Glomerular endothelial cell (primary cell): ENCODE results near the gene SPACDR. TPM values are rescaled to one million over a fixed set of nuclear protein-coding genes. Genes with fewer than 3 reads are reported as not detected.

Experiments used
- DNase-seq: peaks from one replicate; pipeline ENCODE4 v3.0.0-alpha.2; 2011; ENCODE audit warnings: low read depth, low spot score; ENCODE audit errors: extremely low read depth
- total RNA-seq: library from RNA; depleted of rRNA; stranded (reverse); fragments of >200 nt; gene quantifications from 2 replicates; pipeline ENCODE4 v1.2.3, GENCODE V29; 2015

Gene SPACDR
- total RNA-seq, 1 donor from 2014 or later: not detected

DNA sequence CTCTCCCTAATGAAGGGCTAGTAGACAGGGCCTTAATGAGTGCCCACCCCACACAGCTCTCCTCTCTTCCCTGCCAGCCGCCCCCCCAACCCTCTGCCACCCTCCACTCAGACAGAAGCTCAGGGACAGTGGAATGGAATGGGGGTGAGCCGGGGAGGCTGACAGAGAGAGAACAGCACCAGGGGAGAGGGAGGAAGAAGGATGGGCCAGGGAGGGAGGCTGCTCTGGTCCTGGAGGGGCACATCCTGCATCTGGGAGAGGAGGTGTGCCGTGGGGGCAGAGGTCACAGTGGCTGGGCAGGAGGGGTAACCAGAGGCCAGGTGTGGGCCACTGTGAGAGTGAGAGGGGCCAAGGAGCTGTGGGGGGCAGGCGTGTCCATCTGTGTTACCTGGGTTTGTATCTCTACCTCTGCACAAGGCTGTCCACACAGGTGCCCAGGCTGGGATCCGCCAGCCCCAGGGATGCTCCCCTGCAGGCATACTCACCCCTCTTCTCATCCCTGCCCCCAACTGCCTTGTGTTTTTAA is 22.1 kb upstream of the SPACDR start:
- DNase-seq: no peak

DNA sequence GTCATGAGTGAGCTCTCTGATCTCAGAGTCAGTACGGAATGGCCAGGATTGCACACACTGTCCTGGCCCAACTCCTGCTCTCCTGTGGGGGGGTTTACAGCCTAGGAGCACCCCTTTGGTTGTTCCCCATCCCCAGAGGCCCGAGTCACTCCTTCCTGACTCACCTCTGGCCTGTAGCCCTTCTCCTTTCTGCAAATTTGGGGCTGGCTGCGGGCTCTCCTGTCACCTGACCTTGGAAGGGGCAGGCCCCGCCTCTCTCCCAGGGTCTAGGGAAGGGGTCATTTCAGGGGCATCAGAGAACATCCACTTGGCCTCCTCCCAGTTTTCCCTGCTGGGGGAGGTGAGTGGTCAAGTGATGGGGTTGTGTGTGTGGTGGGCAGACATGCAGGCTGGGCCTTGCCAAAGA is 21.4 kb upstream of the SPACDR start:
- DNase-seq: no peak

DNA sequence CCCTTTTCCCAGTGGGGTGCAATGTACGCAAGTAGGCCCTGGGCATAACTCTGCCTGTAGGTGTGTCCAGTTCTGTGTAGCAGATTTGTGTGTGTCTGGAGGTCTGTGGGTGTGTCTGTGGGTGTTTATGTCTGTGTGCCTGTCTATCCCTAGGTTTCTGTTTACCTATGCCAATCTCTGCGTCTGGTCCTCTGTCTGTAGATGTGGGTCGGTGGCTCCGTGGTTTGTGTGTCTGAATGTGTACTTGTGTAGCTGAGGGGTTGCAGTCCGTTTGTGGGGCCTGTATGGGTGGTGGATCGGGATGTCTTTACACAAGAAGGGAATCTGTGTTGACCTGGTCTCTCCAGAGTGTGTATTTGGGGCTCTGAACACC is 20.6 kb upstream of the SPACDR start:
- DNase-seq: no peak

DNA sequence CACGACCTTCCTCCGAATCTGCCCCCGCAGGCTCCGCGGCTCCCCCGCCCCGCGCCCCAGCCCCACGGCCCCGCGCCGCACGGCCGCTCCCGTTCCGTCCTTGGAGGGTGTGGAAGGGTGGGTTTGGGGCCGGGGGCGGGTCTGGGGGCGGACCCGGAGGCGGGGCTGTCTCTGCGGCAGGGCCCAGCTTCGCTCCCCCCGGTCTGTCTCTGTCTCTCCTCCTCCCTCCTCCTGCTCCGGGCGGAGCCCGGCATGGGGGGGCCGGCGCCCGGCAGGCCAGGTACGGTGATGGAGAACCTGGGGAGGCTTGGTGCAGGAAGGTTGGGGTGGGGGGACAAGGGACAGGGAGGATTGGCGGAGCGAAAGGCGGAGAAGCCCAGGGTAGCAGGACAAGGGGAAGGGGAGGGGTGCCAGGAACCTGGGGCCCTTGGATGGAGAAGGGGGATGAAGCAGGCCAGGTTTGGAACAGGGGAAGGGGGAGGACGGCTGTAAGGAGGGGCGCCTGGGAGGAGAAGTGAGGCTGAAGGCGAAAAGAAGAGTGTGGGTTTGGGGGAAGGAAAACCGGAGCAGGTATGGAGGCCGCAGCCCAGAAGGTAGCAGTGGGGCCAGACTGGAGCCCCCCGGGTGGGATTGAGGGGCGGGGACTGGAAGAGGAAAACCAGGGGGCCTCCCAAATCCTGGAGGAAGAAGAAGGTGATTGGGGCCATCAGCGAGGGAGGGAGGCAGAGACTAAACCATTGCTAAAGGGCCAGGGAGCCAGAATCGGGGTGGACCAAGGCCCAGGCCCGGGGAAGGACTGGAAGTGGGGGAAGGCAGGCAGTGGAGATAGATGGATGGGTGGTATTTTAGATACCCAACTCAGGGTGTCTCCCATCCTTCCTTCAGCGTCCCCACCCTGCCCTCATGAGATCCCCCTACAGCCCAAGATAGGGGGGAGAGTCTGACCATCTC is 19.9 kb upstream of the SPACDR start, which contains the start of gene NYAP1:
NYAP1 (plus strand) TSS at position 206 of the 951 bp plus-strand sequence. CDS start 1,385 bp downstream, outside the sequence.
- DNase-seq: no peak

DNA sequence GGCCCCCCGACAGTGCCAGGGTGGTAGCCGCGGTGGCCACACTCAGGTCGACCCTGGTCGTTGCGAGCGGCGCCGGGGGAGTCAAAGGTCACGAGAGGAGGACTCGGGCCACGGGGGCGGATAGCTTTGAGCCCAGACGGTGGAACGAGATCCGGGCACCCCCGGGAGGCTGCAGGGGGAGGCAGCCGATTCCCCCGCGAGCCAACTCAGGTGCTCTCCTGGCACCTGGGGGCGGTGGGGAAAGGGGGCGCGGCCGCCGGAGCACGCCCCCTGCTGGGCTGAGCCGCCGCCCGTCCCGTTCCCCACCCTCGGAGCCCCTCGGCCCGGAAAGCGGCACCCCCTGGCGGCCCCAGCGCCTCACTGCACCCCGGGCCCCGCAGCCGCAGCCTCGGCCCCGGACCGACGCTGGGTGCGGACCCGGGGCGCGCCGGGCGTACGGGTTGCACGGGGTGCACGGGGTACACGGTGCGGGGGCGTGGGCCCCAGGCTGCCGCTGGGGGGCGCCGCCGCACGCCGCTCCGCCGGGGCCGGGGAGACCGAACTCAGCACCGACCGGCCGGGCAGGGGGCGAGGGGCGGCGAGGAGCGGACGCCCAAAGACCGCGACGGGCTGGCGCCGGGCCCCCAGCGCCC is 19.1 kb upstream of the SPACDR start:
- DNase-seq: no peak

DNA sequence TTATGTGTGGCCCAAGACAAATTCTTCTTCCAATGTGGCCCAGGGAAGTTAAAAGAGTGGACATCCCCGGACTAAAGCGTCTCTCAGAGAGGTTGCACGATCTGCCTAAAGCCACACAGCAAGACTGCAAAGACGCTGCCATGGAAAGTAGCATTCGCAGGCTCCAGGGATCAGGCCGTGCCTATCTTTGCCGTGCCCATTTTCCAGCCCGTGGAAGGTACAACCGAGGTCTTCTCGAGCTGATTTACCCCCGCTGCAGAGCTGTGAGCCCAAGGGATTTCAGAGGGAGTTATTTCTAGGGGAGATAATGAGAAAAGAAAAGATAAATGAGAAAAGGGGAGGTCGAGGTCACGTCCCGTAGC is 18.6 kb upstream of the SPACDR start:
- DNase-seq: no peak

DNA sequence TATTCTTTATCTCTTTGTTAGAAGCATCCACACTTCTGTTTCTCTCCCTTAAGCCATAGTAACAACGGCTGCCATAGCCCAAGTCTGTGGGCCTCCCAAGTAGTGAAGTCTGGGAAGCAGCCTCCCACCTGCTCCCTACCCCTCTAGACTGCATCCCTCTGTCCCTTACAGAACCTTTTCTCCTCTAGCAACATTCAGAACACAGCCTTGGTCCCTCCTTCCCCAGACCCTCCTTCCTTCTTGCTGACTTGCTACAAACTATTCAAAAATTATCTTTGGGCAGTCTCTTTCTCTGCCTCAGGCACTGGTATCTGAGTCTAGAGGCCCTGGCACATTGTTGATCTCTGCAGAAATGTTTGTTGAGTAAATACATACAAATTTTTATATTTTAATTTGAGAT is 17.4 kb upstream of the SPACDR start:
- DNase-seq: no peak

DNA sequence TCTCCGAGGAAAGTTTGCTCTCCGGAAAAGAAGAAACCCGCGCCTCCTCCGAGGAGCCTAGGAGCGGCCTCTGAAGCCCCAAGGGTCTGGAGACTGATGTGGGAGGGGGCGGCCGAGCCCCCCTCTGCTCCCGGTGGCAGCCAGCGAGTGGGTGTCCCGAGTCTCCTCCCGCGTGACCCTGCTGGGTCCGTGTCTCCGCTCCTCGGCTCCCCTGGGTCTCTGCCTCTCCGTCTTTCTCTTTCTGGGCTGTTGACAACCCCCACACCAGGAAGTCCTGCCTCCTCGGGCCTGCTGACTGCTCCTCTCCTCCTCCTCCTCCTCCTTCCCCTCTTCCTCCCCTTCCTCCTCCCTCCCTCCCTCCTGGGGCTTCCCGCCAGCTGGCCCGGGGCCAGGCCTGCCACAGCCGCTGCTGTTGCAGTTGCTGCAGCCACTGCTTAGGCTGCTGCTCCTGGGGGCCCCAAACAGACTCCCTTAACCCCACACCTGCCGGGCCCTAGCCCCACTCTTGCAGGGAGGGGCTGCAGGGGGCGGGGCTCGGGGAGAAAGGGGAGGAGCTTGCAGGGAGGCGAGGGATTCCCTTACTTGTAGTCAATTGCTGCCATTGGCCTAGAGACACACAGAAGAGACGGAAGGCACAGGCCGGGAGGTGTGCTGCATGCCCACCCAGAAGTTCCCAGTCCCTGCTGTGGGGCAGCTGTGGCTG is 15.0 kb upstream of the SPACDR start, which contains the start of gene TSC22D4:
TSC22D4 (minus strand) TSS at position 257 of the 703 bp plus-strand sequence. CDS start 1,176 bp downstream, outside the sequence.
- DNase-seq: no peak

DNA sequence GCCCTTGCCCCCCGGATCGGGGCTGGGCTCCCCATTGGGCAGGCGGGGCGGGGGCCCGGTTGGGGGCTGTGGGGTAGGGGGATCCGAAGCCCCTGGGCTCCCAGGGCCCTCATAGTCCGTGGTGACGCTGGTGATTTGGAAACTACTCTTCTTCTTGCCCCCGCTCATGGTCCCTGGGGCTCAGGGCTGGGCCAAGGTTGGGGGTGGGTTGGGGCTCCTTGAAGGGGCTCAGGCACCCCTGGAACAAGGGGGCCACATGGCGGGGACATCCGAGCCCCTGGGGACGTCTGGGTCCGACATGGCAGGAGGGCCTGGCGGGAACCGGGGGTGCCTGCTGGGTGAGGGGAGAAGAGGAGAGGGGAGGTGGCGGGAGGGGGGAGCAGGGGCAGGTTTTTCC is 13.8 kb upstream of the SPACDR start:
- DNase-seq: no peak

DNA sequence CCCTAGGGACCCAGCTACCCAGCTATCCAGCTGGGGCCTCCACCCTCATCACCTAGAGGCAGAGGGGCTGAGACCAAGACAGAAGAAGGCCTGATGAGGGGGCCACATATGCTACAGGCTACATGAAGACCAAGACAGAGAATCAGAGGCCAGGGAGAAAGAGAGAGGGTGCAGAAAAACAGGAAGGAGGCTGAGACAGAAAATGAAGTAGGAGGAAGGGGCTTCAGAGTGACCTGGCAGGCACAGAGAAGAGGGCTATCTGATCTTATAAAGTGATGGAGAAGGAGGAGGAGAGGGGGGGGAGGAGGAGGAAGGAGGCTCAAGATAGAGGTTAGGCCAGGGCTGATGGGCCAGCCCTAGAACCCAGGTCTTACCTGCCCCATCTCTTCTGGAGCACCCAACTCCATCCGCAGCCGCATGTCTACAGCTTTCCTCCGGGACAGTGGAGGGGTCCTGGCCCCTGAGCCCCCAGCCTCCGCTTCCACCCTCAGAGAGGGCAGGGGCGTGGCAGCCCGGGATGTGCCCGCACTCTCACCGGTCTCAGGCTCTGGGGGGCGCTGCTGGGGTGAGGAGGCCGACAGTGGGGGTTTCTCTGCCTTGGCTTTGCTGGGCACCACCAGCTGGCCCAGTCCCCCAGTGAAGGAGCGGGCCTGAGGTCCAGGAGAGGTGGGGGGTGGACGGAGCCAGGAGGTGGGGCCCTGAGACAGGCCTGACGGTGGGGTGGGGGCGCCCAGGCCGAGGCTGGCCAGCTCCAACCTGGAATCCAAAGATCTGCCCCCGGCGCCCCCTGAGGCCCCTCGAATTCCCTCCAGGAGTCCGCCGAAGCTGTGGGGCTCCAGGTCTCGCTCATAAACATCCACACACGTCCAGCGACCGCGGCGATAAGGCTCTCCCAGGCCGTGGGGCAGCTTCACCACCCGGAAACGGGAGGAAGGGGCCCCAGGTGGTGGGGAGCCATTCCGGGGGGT is 13.1 kb upstream of the SPACDR start:
- no peak for DNase-seq

DNA sequence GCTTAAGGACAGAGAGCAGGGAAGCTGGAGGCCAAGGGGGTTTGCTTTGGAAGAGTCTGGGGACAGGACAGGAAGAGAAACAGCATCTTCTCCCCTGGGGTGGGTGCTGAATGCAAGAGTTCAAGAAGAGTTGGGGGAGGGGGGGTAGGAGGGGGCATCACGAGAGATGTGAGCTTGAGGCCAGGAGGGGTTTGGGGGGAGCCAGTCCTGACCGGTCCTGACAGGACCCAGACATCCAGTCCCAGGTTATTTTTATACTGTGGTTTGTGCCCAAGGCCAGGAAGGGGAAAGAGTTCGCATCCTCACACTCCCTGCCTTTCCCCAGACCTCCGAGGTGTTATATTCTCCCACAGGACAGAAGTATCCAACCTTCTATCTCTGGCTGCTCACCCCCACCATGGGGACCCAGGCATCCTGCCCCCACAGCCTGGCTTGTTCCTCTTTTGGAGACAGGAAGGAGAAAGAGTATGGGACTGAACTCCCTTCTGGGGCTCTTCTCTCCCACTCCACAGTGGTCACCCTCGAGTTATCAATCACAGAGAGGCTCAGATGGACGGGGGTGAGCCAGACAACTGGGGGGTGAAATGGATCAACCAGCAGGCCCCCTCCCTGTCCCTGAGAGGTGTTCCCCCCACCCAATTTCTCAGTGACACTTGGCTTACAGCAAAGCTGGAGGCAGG is 12.2 kb upstream of the SPACDR start:
- no peak for DNase-seq

DNA sequence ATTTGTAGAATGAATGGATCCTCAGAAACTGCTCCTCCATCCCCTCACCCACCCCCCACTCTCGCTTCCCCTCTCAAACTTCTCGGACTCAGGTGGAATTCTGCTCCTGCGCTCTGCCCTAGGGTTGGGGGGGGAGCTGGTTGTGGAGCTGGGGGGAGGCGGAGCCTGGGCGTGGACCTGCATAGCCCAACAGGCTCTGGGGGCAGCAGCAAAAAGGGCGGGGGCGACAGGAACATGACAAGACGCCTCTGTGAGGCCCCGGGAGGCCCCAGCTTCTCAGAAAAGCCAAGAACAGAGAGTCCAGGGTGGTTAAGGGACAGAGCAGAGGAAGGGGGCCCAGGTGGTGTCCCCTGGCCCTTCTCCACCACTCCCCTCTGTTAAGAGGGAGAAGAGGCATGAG is 11.5 kb upstream of the SPACDR start:
- DNase-seq: no peak

DNA sequence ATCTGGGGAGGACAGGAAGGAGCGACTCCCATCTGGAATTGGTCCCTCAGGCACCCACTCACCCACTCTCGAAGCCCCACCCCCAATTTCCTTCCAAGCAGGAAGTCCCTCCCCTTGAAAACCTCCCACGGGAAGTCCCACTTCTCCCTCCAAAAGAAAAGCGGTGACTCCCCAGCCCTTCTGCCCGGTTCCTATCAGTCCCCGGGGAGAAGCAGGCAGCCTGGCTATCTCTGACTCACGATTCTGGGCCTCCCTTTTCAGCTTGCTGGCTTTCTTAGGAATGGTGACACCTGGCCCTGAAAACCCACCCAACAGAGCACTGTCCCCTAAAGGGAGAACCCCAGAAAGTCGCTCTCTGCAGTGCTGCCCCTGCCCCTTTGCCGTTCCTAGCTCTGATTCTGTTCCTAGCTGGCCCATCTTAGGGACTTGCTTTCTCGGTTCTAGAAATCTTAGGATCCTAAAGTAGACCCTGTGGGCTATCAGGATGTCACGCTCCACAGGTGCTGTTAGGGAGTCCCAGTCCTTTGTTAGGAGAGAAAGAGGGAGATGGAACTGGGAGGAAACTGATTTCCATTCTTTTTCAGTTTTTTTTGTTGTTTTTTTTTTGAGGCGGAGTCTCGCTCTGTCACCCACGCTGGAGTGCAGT is 8.9 kb upstream of the SPACDR start:
- DNase-seq: no peak

DNA sequence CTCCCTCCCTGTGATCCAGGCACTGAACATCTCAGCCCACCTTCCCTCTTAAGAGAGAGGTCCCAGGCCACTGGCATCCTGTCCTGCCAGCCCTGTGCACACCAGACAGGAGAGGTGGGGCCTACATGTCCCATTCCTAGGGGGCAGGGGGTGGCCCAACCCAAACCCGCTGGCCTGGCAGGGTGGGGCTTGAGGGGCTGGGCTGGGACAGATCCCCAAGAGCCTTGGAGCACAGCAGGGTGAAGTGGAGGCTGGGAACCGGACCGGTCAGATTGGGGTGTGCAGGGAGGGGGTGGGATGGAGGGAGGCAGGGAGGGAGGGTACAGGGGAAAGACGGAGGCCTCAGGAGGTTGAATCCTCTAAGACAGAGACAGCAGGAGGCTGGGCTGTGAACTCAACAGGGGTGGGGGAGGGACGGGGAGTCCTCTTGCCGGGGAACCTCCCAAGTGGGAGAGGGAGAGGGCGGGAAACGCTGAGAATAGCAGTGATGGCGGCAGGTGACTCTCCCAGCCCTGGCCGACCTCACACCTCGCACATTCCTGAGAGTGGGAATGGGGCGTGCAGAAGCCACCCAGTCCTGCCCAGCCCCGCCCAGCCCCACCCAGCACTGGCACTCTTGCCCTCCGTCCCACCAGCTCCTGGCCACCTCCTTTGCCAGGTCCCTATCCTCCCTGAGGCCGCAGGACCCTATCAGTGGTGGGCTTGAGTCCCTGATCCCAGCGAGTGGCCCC is 8.2 kb upstream of the SPACDR start:
- no peak for DNase-seq

DNA sequence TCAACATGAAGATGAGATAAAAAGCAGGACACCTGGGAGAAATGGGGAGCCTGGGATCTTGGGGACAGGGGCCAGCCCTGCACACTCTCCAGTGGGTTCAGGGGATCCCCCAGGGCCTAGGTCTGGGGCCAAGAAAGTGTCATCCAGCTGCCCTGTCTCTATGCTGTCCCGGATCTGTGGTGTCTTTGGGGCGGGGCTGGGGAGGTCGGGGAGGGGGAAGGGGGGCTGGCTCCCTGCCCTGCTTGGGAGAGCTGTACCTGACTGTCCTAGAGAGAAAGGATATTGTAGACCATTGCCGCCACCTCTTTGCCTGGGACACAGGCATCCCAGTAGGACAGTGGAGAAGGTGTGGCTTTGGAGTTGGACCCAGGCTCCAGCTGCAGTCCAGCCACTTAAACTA is 7.0 kb upstream of the SPACDR start:
- no peak for DNase-seq

DNA sequence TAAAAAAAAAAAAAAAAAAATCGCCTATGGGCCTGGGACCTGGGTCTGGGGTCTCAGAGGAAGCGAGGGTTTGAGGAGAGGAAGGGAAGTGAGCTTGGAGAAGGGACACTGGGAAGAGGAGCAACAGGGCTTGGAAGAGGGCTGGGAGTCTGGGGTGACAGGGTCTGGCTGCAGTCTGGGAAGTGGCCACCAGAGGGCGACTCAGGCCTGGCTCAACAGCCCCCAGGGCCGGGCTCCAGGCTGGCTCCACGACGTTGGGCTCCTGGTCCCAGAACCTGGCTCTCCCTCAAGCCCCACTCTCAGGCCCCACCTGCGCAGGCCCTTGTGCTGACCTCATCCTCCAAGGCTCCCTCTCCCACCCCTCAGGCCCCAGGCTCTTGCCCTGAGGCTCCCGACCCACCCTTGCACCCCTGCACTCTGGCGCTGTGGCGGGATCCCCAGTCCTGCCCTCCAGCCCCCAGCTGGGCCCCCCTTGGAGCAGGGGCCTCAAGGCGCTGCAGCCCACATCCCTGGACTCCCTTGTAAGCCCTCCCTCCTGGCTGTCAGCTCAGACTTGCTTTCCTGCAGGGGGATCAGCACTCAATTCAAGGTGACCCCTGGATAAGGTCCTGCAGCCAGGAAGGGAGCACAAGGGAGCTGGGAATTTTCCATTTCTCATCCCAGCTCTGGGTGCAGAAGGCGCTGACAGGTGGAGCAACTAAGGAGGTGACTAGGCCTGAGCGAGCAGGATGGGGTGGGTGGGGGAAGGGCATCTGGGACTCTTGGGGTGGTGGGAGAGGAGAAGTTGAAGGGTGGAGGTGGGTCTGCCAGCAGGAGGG is 5.4 kb upstream of the SPACDR start:
- DNase-seq: no peak

DNA sequence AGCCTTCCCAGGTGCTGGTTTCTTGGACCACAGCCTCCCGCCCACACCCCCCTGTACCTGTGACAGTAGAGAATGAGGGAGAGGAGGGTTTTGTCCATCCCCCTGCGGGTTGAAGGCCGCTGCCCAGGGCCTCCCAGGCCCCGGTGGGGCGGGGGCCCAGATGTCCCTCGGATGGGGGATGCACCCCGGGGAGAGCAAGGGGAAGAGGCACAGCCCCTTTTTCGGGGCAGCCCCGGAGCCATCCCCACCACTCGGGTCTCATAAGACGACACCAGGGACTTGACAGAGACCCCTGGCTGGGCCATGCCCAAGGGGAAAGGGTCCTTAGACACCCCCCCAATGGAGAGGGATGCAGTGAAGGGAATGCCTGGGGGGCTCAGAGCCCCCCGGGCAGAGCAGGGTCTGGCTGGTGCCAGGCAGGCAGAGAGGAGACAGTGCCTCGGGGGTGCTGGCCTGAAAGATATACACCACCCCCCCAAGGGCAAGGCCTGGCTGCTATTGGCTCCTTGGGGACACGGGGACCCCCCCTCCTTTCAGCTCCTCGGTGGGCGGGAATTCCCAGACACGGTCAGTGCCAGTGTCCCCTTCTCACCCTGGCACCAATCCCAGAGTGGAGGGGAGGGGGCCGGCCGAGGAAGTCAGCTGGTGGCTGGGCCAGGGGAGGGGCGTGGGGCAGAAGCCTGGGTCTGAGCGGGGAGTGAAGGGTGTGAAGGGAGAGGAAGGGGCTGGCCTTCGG is 3.7 kb upstream of the SPACDR start:
- DNase-seq: no peak
